Omental fat pad (tissue), 4 donors: ENCODE results near the gene GTPBP8. TPM values are rescaled to one million over a fixed set of nuclear protein-coding genes. Genes with fewer than 3 reads are reported as not detected.

Source experiments
- ATAC-seq: fragments of 150-250 bp; one replicate; pipeline ENCODE4 v1.9.1; 2016; ENCODE audit warnings: mild to moderate bottlenecking, moderate library complexity; ENCODE audit not compliant: low FRiP score
- DNase-seq: peaks from one replicate; pipeline ENCODE4 v3.0.0-alpha.2; 2019; ENCODE audit warnings: low spot score
- total RNA-seq, 4 donors: library from RNA; depleted of rRNA; stranded (reverse); fragments of >200 nt; gene quantifications; one replicate each; pipeline ENCODE4 v1.1.0, GENCODE V29; 2016
- TF ChIP-seq, protein P1 (sequence below), 3 donors: fragments of 450-650 bp; IDR thresholded peaks; one replicate each; pipeline ENCODE4 v1.5.1; 2016 to 2017; ENCODE audit warnings: antibody characterized with exemption in 3 of 3, mild to moderate bottlenecking in 3 of 3, moderate library complexity in 2 of 3

Gene GTPBP8
- 10 to 100 TPM; 13.9 to 21.6 (median 17.2) TPM for total RNA-seq

DNA sequence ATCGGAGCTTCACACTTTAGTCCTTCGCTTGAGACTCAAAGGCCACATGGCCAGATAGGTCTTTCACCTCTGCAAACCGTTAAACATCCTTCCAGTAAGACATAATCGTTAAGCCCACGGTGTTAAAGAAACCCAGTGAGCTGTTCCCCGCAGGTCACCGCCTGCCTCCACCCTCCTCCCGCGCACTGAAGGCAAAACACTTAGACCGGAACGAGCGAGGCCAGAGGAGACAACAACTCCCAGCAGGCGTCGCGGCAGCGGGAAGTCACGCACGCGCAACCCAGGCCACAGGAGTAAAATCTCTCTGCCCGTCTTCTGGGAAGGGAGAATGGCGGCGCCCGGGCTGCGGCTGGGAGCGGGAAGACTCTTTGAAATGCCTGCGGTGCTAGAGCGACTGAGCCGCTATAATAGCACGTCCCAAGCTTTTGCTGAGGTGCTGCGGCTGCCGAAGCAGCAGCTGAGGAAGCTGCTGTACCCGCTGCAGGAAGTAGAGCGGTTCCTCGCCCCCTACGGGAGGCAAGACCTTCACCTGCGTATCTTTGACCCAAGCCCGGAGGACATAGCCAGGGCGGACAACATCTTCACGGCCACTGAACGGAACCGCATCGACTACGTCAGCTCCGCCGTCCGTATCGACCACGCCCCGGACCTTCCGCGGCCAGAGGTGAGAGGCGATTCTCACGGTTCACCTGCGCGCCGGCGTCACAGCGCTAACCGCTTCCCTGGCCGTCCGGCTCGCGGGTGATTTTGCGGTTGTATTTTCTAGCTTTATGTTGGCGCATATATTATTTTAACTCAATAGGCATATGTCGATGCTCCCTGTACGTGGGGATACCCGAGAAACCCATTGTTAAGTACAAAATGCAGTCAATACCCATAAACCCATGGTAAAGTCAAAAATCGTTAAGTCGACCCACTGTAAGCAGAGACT is at the start of gene GTPBP8:
GTPBP8 (plus strand) TSS at position 313 of the 931 bp plus-strand sequence; CDS start at position 329, 16 bp downstream.
- TF ChIP-seq, protein P1, sequence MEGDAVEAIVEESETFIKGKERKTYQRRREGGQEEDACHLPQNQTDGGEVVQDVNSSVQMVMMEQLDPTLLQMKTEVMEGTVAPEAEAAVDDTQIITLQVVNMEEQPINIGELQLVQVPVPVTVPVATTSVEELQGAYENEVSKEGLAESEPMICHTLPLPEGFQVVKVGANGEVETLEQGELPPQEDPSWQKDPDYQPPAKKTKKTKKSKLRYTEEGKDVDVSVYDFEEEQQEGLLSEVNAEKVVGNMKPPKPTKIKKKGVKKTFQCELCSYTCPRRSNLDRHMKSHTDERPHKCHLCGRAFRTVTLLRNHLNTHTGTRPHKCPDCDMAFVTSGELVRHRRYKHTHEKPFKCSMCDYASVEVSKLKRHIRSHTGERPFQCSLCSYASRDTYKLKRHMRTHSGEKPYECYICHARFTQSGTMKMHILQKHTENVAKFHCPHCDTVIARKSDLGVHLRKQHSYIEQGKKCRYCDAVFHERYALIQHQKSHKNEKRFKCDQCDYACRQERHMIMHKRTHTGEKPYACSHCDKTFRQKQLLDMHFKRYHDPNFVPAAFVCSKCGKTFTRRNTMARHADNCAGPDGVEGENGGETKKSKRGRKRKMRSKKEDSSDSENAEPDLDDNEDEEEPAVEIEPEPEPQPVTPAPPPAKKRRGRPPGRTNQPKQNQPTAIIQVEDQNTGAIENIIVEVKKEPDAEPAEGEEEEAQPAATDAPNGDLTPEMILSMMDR (IDR thresholded peaks at IDR 0.05): no peak
- DNase-seq: peak; percentile 54
- ATAC-seq: peak; percentile 99

DNA sequence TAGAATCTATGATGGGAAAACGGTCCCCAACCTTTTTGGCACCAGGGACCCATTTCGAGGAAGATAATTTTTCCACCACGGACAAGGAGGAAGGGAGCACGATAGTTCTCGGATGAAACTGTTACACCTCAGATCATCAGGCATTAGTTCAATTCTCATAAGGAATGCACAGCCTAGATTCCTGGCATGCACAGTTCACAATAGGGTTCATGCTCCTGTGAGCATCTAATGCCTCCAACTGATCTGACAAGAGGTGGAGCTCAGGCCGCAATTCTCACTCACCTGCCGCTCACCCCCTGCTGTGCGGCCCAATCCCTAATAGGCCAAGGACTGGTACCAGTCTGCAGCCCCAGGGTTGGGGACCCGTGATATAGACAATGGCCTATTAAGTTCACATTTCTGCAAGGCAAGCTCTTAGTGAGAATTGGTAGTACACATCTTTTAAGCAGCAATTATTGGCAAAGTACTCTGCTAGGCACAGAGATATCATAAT is 42.4 kb upstream of the GTPBP8 start:
- TF ChIP-seq, protein P1 (IDR thresholded peaks at IDR 0.05): no peak
- no peak for DNase-seq
- no peak for ATAC-seq

DNA sequence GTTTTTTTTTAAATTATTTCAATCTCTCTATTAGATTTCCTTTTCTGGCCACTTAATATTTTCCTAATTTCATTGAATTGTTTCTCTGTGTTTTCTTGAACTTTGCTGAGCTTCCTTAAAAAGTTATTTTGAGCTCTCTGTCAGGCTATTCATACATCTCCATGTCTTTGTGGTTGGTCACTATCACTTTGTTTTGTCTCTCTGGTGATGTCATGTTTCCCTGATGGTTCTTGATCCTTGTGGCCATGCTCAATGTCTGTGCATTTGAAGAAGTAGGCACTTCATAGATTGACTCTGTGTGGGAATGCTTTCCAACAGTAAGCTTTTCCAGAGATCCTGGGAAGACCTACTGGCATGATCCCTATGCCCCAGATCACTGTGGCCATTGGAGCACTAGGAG is 34.4 kb upstream of the GTPBP8 start:
- TF ChIP-seq, protein P1 (IDR thresholded peaks at IDR 0.05): no peak
- DNase-seq (no peak), ATAC-seq (no peak)

DNA sequence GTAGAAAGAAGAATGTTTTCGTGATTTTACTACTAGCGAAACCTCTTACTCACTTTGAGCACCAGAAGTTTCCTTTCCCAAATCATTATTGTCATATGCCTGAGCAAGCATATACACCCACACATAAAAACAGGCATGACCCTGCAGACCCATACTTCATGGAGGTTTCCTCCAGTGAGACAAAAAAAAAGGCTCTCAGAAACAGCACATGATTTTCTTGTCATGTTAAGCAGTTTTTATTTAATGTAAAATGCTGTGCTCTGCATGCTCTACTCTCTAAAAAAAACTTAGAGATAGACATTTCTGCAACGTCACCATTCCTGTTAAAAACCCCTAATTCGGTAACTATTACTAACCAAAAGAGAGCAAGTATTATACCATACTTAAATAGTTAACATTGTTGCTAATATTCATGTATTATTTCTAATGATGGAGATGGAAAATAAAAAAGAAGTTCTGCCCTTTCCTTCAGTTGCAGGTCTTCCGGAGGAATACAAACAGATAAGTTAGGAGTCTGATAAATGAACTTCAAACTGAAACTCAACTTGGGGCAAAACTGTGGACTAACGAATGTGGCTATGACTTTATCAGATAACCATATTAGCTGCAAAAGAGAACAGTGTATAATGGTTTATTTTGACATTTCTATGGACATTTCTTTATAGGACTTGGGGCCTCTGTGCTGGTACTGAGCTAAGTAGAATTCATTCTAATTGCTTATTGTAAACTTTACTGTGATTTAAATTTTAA is 31.8 kb upstream of the GTPBP8 start:
- TF ChIP-seq, protein P1 (IDR thresholded peaks at IDR 0.05): no peak
- no peak for DNase-seq
- ATAC-seq: no peak

DNA sequence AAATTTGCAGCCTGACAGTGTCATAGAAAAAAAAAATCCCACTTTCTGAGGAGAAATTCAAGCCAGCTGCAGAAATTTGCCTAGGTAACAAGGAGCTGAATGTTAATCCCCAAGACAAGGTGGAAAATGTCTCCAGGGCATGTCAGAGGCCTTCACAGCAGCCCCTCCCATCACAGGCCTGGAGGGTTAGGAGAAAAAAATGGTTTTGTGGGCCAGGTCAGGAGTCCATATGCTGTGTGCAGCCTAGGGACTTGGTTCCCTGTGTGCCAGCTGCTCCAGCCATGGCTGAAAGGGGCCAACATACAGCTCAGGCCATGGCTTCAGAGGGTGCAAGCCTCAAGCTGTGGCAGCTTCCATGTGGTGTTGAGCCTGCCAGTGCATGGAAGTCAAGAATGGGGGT is 27.1 kb upstream of the GTPBP8 start:
- DNase-seq: no peak
- ATAC-seq: no peak
- TF ChIP-seq, protein P1 (IDR thresholded peaks at IDR 0.05): no peak

DNA sequence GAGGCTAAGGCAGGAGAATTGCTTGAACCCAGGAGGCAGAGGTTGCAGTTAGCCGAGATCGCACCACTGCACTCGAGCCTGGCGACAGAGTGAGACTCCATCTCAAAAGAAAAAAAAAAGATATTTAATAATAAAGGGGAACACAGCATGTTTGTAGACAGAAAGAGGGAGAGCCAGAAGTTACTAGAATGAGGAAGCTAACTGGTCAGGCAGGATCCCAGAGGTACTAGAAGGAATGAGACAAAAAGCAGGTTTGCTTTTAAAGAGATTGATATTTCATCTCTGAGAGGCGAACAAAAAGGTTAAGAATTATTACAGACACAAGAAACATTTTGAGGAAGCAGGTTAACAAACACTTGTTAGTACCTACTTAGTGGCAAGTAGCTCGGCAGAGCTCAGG is 25.1 kb upstream of the GTPBP8 start:
- DNase-seq (no peak), ATAC-seq (no peak)
- TF ChIP-seq, protein P1 (IDR thresholded peaks at IDR 0.05): no peak
